PC-9 (cell line): Measurements from ENCODE around the gene CNTN4.

Experiments used
- EZH2 ChIP-seq: fragments of 200-600 bp; sonication (generic); IDR thresholded peaks from 2 replicates; pipeline ENCODE4 v1.8.0; 2017; ENCODE audit warnings: antibody characterized with exemption, low read depth
- TF ChIP-seq, protein P1 (sequence below): fragments of 200-600 bp; sonication (generic); conservative IDR thresholded peaks from 2 replicates; pipeline ENCODE4 v1.6.1; 2017; ENCODE audit warnings: mixed run types, antibody characterized with exemption, mild to moderate bottlenecking, moderate library complexity

- TF ChIP-seq, protein P1, sequence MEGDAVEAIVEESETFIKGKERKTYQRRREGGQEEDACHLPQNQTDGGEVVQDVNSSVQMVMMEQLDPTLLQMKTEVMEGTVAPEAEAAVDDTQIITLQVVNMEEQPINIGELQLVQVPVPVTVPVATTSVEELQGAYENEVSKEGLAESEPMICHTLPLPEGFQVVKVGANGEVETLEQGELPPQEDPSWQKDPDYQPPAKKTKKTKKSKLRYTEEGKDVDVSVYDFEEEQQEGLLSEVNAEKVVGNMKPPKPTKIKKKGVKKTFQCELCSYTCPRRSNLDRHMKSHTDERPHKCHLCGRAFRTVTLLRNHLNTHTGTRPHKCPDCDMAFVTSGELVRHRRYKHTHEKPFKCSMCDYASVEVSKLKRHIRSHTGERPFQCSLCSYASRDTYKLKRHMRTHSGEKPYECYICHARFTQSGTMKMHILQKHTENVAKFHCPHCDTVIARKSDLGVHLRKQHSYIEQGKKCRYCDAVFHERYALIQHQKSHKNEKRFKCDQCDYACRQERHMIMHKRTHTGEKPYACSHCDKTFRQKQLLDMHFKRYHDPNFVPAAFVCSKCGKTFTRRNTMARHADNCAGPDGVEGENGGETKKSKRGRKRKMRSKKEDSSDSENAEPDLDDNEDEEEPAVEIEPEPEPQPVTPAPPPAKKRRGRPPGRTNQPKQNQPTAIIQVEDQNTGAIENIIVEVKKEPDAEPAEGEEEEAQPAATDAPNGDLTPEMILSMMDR, result no peak
- no peak for TF ChIP-seq EZH2
Observed at GRCh38 chr3:2558796-2559195, 460.1 kb downstream of the CNTN4 start.
